Kidney (tissue), 14 donors: Measurements from ENCODE around the gene DNAAF1. TPM values are rescaled to one million over a fixed set of nuclear protein-coding genes. Genes with fewer than 3 reads are reported as not detected.

Experiments
- DNase-seq, 5 donors: peaks; one replicate each; pipeline ENCODE4 v3.0.0-alpha.2; 2013 to 2020
- FAIRE-seq: peaks from 2 replicates; lab custom pipeline; 2012; peaks lifted over from hg19 to GRCh38; lab: Jason Lieb, UNC
- H3K27ac ChIP-seq, 2 donors: one replicate each; pipeline ENCODE4 v1.7.0; 2013; ENCODE audit warnings: low read depth in 2 of 2, low read length in 2 of 2, inconsistent platforms in 1 of 2
- H3K27me3 ChIP-seq: one replicate; pipeline ENCODE4 v1.7.1; 2013; ENCODE audit warnings: low read length, inconsistent platforms; ENCODE audit not compliant: control insufficient read depth, insufficient read depth
- H3K36me3 ChIP-seq, 3 donors: one replicate each; pipeline versions ENCODE4 v1.7.0 to v1.7.1; 2013; ENCODE audit warnings: low read length in 3 of 3, control low read depth in 1 of 3, inconsistent platforms in 1 of 3; ENCODE audit not compliant: insufficient read depth in 3 of 3, control insufficient read depth in 2 of 3
- H3K4me1 ChIP-seq, 3 donors: one replicate each; pipeline versions ENCODE4 v1.7.0 to v1.7.1; 2013; ENCODE audit warnings: low read length in 3 of 3, inconsistent platforms in 1 of 3, low read depth in 1 of 3; ENCODE audit not compliant: control insufficient read depth in 2 of 3, insufficient read depth in 2 of 3
- H3K4me3 ChIP-seq, 3 donors: one replicate each; pipeline versions ENCODE4 v1.7.0 to v1.8.1; 2013; ENCODE audit warnings: low read length in 3 of 3, control low read depth in 1 of 3, inconsistent platforms in 1 of 3
- H3K9ac ChIP-seq, 3 donors: one replicate each; pipeline versions ENCODE4 v1.7.0 to v1.7.1; 2013; ENCODE audit warnings: low read length in 3 of 3, control low read depth in 1 of 3, inconsistent platforms in 1 of 3
- H3K9me3 ChIP-seq, 3 donors: one replicate each; pipeline versions ENCODE4 v1.7.0 to v1.7.1; 2013; ENCODE audit warnings: low read length in 3 of 3, control low read depth in 1 of 3, inconsistent platforms in 1 of 3; ENCODE audit not compliant: control insufficient read depth in 2 of 3, insufficient read depth in 1 of 3
- intact Hi-C: fragments of 100-400 bp; cut with DNase I; formaldehyde crosslinking; loops from one replicate; pipeline ENCODE4 v1.11.1; 2022
- polyA plus RNA-seq: library from polyadenylated mRNA; stranded (reverse); fragments of 350-450 nt; fragmentation: Illumina TruSeq; extraction: RNeasy Lipid Tissue Mini Kit (QIAGEN cat#74804); gene quantifications from one replicate; pipeline ENCODE4 v1.2.3, GENCODE V29; 2014; ENCODE audit warnings: low read depth, low replicate concordance; ENCODE audit not compliant: insufficient read depth
- total RNA-seq: library from RNA; stranded (reverse); fragmentation: NEBNext Ultra II Directional; extraction: Animal tissue kit (Norgen Biotek cat#: 25700); gene quantifications from one replicate; pipeline ENCODE4 v1.2.1, GENCODE V29; 2021
- TF ChIP-seq, protein P1 (sequence below): IDR thresholded peaks from 3 replicates; pipeline ENCODE4 v1.5.1; 2012; ENCODE audit warnings: mild to moderate bottlenecking, moderate library complexity, borderline replicate concordance; ENCODE audit not compliant: insufficient read depth; ENCODE audit errors: extremely low read depth
- donor health status: control.
- donor health status: control.
- donor health status: control.
- donor health status: control.
- donor health status: control.
- donor health status: DM: yes; HTN: yes; CAD: no.
- donor health status: Normal renal cell carcinoma (clear cell type).

DNAAF1 gene
- total and polyA plus RNA-seq, 2 donors from 2014 or later = 2.4 to 4.8 TPM

- Histone ChIP-seq H3K36me3 (peaks cover 5 to 9% (median 6%) of the 10 kb centered on the region in 3 donors), H3K27me3 (no peaks in the 10 kb centered on the region), H3K9ac (no peak overlapping the region), H3K27ac (no peak overlapping the region), H3K9me3 (no peaks in the 10 kb centered on the region), H3K4me3 (no peak overlapping the region), H3K4me1 (no peaks in the 10 kb centered on the region)
- DNase-seq = no peak
- no peak for FAIRE-seq
- intact Hi-C loops = no loop called here
- TF ChIP-seq, protein P1, sequence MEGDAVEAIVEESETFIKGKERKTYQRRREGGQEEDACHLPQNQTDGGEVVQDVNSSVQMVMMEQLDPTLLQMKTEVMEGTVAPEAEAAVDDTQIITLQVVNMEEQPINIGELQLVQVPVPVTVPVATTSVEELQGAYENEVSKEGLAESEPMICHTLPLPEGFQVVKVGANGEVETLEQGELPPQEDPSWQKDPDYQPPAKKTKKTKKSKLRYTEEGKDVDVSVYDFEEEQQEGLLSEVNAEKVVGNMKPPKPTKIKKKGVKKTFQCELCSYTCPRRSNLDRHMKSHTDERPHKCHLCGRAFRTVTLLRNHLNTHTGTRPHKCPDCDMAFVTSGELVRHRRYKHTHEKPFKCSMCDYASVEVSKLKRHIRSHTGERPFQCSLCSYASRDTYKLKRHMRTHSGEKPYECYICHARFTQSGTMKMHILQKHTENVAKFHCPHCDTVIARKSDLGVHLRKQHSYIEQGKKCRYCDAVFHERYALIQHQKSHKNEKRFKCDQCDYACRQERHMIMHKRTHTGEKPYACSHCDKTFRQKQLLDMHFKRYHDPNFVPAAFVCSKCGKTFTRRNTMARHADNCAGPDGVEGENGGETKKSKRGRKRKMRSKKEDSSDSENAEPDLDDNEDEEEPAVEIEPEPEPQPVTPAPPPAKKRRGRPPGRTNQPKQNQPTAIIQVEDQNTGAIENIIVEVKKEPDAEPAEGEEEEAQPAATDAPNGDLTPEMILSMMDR = no peak
Measured at GRCh38 chr16:84124257-84125073, 20.6 kb upstream of the DNAAF1 start.

DNA sequence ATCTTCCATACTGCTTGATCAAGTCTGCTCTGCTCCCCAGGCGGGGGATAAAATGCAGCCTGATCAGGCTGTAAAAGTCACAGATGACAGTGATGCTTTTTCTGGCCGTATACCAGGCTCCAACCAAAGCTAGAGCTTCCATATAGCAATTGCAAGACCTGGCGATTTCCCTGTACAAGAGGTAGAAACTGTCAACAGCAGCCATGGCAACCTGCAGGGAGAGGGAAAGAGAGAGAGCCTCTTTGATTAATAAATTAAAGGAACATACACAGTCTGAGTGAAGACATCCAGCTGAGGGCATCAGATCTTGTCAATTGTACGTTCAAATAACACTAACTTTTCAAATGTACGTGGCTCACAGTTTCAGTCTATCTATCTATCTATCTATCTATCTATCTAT lies 14.0 kb upstream of the DNAAF1 start:
- no peaks in the 10 kb centered on the region for H3K27me3 ChIP-seq
- no peaks in the 10 kb centered on the region for H3K4me1 ChIP-seq
- no peak for DNase-seq
- no peaks in the 10 kb centered on the region for H3K9me3 ChIP-seq
- TF ChIP-seq, protein P1 = no peak
- intact Hi-C loops = no loop called here
- H3K27ac ChIP-seq = no peak overlapping the region
- H3K9ac ChIP-seq = no peak overlapping the region
- H3K4me3 ChIP-seq = no peak overlapping the region
- FAIRE-seq = no peak
- H3K36me3 ChIP-seq = peaks cover 3 to 12% (median 8%) of the 10 kb centered on the region in 3 donors

GRCh38 chr16:84132527-84133285 lies 12.4 kb upstream of the DNAAF1 start:
- FAIRE-seq = no peak
- TF ChIP-seq, protein P1 = no peak
- Histone ChIP-seq H3K36me3 (peaks cover 3 to 12% (median 5%) of the 10 kb centered on the region in 3 donors), H3K4me3 (no peak overlapping the region), H3K27me3 (no peaks in the 10 kb centered on the region), H3K9me3 (no peaks in the 10 kb centered on the region), H3K4me1 (no peaks in the 10 kb centered on the region), H3K27ac (no peak overlapping the region), H3K9ac (no peak overlapping the region)
- DNase-seq = peak in 1 of 5 donors; percentile 27
- intact Hi-C loops = no loop called here
